ENCODE measurements around the gene ZNF182.

DNA sequence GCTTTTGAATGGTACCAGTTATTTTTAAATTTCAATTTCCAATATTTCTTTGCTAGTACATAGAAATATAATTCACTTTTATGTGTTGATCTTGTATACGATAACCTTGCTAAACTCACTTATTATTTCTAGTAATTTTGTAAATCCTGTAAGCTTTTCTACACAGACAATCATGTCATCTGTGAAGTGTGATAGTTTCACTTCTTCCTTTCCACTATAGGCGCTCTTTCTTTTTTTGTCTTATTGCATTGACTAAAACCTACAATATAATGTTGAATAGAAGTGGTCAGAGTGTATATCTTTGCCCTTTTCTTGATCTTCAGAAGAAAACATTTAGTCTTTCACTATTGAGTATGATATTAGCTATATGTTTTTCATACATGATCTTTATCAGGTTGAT, 76.6 kb downstream of the ZNF182 start:
- TF ChIP-seq, protein P1, sequence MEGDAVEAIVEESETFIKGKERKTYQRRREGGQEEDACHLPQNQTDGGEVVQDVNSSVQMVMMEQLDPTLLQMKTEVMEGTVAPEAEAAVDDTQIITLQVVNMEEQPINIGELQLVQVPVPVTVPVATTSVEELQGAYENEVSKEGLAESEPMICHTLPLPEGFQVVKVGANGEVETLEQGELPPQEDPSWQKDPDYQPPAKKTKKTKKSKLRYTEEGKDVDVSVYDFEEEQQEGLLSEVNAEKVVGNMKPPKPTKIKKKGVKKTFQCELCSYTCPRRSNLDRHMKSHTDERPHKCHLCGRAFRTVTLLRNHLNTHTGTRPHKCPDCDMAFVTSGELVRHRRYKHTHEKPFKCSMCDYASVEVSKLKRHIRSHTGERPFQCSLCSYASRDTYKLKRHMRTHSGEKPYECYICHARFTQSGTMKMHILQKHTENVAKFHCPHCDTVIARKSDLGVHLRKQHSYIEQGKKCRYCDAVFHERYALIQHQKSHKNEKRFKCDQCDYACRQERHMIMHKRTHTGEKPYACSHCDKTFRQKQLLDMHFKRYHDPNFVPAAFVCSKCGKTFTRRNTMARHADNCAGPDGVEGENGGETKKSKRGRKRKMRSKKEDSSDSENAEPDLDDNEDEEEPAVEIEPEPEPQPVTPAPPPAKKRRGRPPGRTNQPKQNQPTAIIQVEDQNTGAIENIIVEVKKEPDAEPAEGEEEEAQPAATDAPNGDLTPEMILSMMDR (IDR thresholded peaks at IDR 0.05) = no peak
- TF ChIP-seq POLR2A (IDR thresholded peaks at IDR 0.05) = no peak
